HK-2 (cell line): Measurements from ENCODE around the gene MAST3.

ENCODE experiments used
- DNase-seq: peaks from one replicate; pipeline ENCODE4 v3.0.0-alpha.2; 2018; ENCODE audit not compliant: unreplicated experiment

The MAST3 gene

GRCh38 chr19:18190278-18190677 is 92.7 kb downstream of the MAST3 start:
- no peak for DNase-seq

GRCh38 chr19:18191640-18192062 is 94.1 kb downstream of the MAST3 start:
- no peak for DNase-seq

DNA sequence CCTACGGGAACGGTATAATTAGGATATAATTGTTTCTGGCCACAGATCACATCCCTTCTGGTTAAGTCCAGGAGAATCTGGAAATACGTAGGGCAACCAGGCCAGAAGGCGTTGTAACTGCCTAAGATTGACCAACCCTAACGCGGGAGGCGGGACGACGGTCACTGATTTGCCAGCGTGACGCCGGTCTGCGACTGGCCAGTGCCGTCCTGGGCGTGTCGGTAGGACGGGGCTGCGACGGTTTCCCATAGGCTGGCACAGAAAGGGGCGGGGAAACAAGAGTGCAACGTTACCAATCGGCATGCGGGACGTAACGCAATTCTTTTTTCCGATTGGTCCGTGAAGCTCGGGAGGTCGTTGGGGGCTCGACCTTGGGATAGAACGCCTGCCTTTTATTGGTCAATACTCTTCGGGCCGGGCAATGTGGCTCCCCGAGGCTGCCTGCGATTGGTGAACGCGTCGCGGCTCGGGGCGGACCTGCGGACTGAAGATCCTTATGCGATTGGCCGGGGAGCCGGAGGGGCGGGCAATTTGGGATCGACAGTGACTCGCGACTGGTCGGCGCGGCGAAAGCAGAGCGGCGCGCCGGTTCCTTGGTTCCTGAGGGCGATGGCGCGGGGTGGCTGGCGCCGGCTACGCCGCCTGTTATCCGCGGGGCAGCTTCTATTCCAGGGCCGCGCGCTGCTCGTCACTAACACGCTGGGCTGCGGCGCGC is 95.3 kb downstream of the MAST3 start, which contains the start of gene MPV17L2:
Gene MPV17L2 (plus strand): TSS at position 546 of the 715 bp plus-strand sequence. CDS start 64 bp downstream, at position 610.
- peak; percentile 99 for DNase-seq

GRCh38 chr19:18193388-18194180 is 96.0 kb downstream of the MAST3 start:
- DNase-seq: no peak

DNA sequence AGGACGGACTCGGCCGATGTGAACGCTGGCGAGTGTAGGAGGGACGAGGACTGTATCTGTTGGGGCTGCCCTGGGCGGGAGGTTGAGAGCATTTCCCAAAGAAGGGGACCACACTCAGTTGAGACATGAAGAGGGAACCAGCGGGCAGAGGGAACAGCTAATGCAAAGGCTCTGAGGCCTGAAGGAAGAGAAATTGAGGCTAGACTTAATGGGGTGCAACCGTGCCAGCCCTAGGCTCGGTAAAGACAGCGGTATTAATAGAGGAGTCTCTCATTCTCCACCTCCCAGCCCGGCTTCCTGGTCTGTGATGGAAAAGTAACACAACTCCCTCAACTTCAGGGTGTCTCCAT is 96.6 kb downstream of the MAST3 start:
- no peak for DNase-seq

GRCh38 chr19:18194554-18195238 is 97.1 kb downstream of the MAST3 start:
- DNase-seq: no peak

DNA sequence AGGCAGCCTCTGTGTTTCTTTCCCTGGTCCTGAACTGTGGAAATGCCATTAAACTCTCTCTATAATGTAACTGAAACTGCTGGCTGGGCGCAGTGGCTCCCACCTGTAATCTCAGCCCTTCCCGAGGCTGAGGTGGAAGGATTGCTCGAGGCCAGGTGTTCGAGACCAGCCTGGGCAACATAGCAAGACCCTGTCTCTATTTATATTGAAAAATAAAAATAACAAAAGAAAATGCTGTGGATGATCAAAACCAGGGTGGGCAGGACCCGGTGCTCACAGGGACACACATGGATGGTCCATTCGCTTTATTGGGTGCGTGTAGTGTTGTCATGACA is 98.9 kb downstream of the MAST3 start:
- DNase-seq: no peak

DNA sequence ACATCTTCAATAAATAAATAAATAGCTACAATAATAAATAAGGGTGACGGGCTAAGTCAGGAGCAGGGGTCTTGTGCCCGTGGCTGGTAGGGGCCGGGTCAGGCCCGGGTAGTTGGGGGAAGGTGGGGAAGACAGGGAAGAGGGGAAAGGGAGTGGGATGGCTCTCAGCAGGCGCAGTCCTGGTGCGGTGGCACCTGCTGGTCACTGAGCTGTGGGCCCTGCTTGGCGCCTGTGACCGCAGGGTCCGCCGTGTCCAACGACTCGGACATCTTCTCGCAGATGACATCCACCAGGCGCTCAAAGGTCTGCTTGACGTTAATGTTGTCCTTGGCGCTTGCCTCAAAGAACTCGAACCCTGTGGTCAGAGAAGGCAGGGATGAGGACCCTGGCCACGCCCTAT is 99.7 kb downstream of the MAST3 start:
- DNase-seq: no peak

GRCh38 chr19:18197941-18198340 is 100.4 kb downstream of the MAST3 start:
- DNase-seq: no peak

DNA sequence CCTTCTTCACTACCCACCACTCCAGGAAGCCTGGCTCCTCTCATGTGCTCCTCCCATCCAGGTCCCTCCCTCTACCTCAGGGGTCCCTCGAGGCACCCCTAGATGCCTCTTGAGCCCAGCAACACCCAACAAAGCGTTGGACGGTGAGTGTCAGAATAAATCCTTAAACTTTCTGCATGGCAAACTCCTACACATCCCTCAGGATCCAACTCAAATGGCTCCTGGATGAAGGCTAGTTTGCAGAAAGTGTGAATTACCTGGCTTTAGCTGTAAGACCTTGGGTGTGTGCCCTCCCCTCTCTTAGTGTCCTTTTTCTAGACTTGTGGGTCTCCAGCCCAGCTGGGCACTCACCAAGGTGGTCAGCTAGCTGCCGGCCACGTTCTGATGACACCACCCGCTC is 100.8 kb downstream of the MAST3 start:
- DNase-seq: no peak
